NCI-H2196 (cell line): ENCODE results near the gene SORCS1.

Experiments
- DNase-seq: peaks from one replicate; lab custom pipeline; 2025; ENCODE audit not compliant: unreplicated experiment; lab: John Stamatoyannopoulos, UW

Gene SORCS1

GRCh38 chr10:106908225-106908624 is 256.3 kb downstream of the SORCS1 start:
- DNase-seq = no peak

GRCh38 chr10:106904209-106904608 is 260.3 kb downstream of the SORCS1 start:
- no peak for DNase-seq

GRCh38 chr10:106903180-106903579 is 261.3 kb downstream of the SORCS1 start:
- DNase-seq = no peak

GRCh38 chr10:106900016-106900652 is 264.4 kb downstream of the SORCS1 start:
- DNase-seq = no peak

- no peak for DNase-seq
These were observed 266.1 kb downstream of the SORCS1 start for GRCh38 chr10:106898446-106898845.

- no peak for DNase-seq
These were observed 266.8 kb downstream of the SORCS1 start for GRCh38 chr10:106897719-106898118.

GRCh38 chr10:106894692-106895091 is 269.8 kb downstream of the SORCS1 start:
- DNase-seq = no peak

GRCh38 chr10:106877574-106877973 is 286.9 kb downstream of the SORCS1 start:
- DNase-seq = no peak

GRCh38 chr10:106874604-106874889 is 290.0 kb downstream of the SORCS1 start:
- no peak for DNase-seq

- DNase-seq = no peak
These were observed 290.5 kb downstream of the SORCS1 start for GRCh38 chr10:106873770-106874603.

- DNase-seq = no peak
These were observed 292.3 kb downstream of the SORCS1 start for GRCh38 chr10:106872176-106872575.

GRCh38 chr10:106866244-106866845 is 298.2 kb downstream of the SORCS1 start:
- no peak for DNase-seq

- DNase-seq = no peak
These were observed 300.5 kb downstream of the SORCS1 start for GRCh38 chr10:106864031-106864430.

- no peak for DNase-seq
These were observed 301.0 kb downstream of the SORCS1 start for GRCh38 chr10:106863549-106863948.

- no peak for DNase-seq
These were observed 304.4 kb downstream of the SORCS1 start for GRCh38 chr10:106859892-106860652.

- DNase-seq = no peak
These were observed 306.8 kb downstream of the SORCS1 start for GRCh38 chr10:106857728-106858127.

GRCh38 chr10:106857213-106857612 is 307.3 kb downstream of the SORCS1 start:
- no peak for DNase-seq

- DNase-seq = no peak
These were observed 327.4 kb downstream of the SORCS1 start for GRCh38 chr10:106836933-106837663.

GRCh38 chr10:106832846-106833245 is 331.7 kb downstream of the SORCS1 start:
- DNase-seq = no peak

- DNase-seq = no peak
These were observed 334.0 kb downstream of the SORCS1 start for GRCh38 chr10:106830471-106830870.

GRCh38 chr10:106830006-106830405 is 334.5 kb downstream of the SORCS1 start:
- DNase-seq = no peak
